H9 (cell line): Measurements from ENCODE around the gene CSMD2. TPM values are rescaled to one million over a fixed set of nuclear protein-coding genes. Genes with fewer than 3 reads are reported as not detected.

ENCODE experiments used
- DNase-seq: peaks from one replicate; pipeline ENCODE4 v3.0.0-alpha.2; 2017
- H2AFZ ChIP-seq: one replicate; pipeline ENCODE4 v1.6.1; 2013; ENCODE audit warnings: mild to moderate bottlenecking, low read length, control low read depth, moderate library complexity
- H2AK5ac ChIP-seq: 2 replicates; pipeline ENCODE4 v1.6.1; 2013; ENCODE audit warnings: low read length, control low read depth, mixed read lengths; ENCODE audit not compliant: insufficient read length
- H2BK120ac ChIP-seq: one replicate; pipeline ENCODE4 v1.6.1; 2013; ENCODE audit warnings: low read depth, mild to moderate bottlenecking, low read length, control low read depth, inconsistent platforms; ENCODE audit not compliant: poor library complexity, severe bottlenecking
- H2BK12ac ChIP-seq: 2 replicates; pipeline ENCODE4 v1.6.1; 2013; ENCODE audit warnings: low read length, control low read depth, mixed read lengths, low read depth; ENCODE audit not compliant: insufficient read length
- H2BK15ac ChIP-seq: 2 replicates; pipeline ENCODE4 v1.6.1; 2013; ENCODE audit warnings: low read depth, low read length, control low read depth
- H2BK20ac ChIP-seq: one replicate; pipeline ENCODE4 v1.6.1; 2013; ENCODE audit warnings: low read depth, mild to moderate bottlenecking, low read length, control low read depth, inconsistent platforms; ENCODE audit not compliant: poor library complexity, severe bottlenecking
- H2BK5ac ChIP-seq: 2 replicates; pipeline ENCODE4 v1.6.1; 2013; ENCODE audit warnings: low read length, control low read depth, mixed read lengths; ENCODE audit not compliant: insufficient read length
- H3K14ac ChIP-seq: 2 replicates; pipeline ENCODE4 v1.6.1; 2013; ENCODE audit warnings: low read length, control low read depth; ENCODE audit not compliant: insufficient read depth
- H3K18ac ChIP-seq: 2 replicates; pipeline ENCODE4 v1.6.1; 2013; ENCODE audit warnings: low read depth, mild to moderate bottlenecking, mixed read lengths, low read length, control low read depth; ENCODE audit not compliant: insufficient read length
- H3K23ac ChIP-seq: 2 replicates; pipeline ENCODE4 v1.6.1; 2013; ENCODE audit warnings: low read length, control low read depth, mixed read lengths, low read depth; ENCODE audit not compliant: insufficient read length
- H3K23me2 ChIP-seq: 2 replicates; pipeline ENCODE4 v1.6.1; 2013; ENCODE audit warnings: low read depth, mild to moderate bottlenecking, mixed read lengths, low read length, control low read depth; ENCODE audit not compliant: insufficient read length, poor library complexity, severe bottlenecking
- H3K27ac ChIP-seq: 2 replicates; pipeline ENCODE4 v1.5.1; 2013; ENCODE audit warnings: low read length, control low read depth, mixed read lengths, low read depth; ENCODE audit not compliant: insufficient read length
- H3K27me3 ChIP-seq: 2 replicates; pipeline ENCODE4 v1.6.1; 2013; ENCODE audit warnings: low read length, control low read depth, inconsistent platforms; ENCODE audit not compliant: insufficient read depth
- H3K4ac ChIP-seq: 2 replicates; pipeline ENCODE4 v1.6.1; 2013; ENCODE audit warnings: low read depth, mild to moderate bottlenecking, control low read depth, inconsistent platforms, low read length, moderate library complexity
- H3K4me1 ChIP-seq: 2 replicates; pipeline ENCODE4 v1.6.1; 2013; ENCODE audit warnings: low read length, control low read depth, inconsistent platforms; ENCODE audit not compliant: insufficient read depth
- H3K4me2 ChIP-seq: 2 replicates; pipeline ENCODE4 v1.6.1; 2013; ENCODE audit warnings: low read length, control low read depth, mixed read lengths; ENCODE audit not compliant: insufficient read length, insufficient read depth
- H3K56ac ChIP-seq: 2 replicates; pipeline ENCODE4 v1.6.1; 2013; ENCODE audit warnings: low read depth, mild to moderate bottlenecking, mixed read lengths, low read length, control low read depth; ENCODE audit not compliant: insufficient read length
- H3K79me1 ChIP-seq: 2 replicates; pipeline ENCODE4 v1.6.1; 2013; ENCODE audit warnings: low read depth, mild to moderate bottlenecking, moderate library complexity, low read length, control low read depth, inconsistent platforms; ENCODE audit not compliant: insufficient read depth, poor library complexity, severe bottlenecking
- H3K79me2 ChIP-seq: 2 replicates; pipeline ENCODE4 v1.6.1; 2013; ENCODE audit warnings: low read length, control low read depth, inconsistent platforms; ENCODE audit not compliant: insufficient read depth
- H3K9ac ChIP-seq: 2 replicates; pipeline ENCODE4 v1.6.1; 2013; ENCODE audit warnings: low read length, control low read depth, mixed read lengths; ENCODE audit not compliant: insufficient read length; ENCODE audit errors: extremely low read depth
- H3K9me3 ChIP-seq: one replicate; pipeline ENCODE4 v1.6.1; 2013; ENCODE audit warnings: low read depth, low read length, inconsistent platforms; ENCODE audit not compliant: control insufficient read depth
- H3T11ph ChIP-seq: one replicate; pipeline ENCODE4 v1.6.1; 2013; ENCODE audit warnings: mild to moderate bottlenecking, low read length, control low read depth, inconsistent platforms
- H4K20me1 ChIP-seq: one replicate; pipeline ENCODE4 v1.6.1; 2013; ENCODE audit not compliant: control insufficient read depth, insufficient read length, insufficient read depth
- H4K5ac ChIP-seq: 2 replicates; pipeline ENCODE4 v1.6.1; 2013; ENCODE audit warnings: low read depth, mild to moderate bottlenecking, mixed read lengths, low read length, control low read depth; ENCODE audit not compliant: insufficient read length
- H4K8ac ChIP-seq: replicated peaks from 2 replicates; pipeline ENCODE4 v1.6.1; 2013; ENCODE audit warnings: low read length, control low read depth, mixed read lengths, low read depth; ENCODE audit not compliant: insufficient read length
- H4K91ac ChIP-seq: 2 replicates; pipeline ENCODE4 v1.6.1; 2013; ENCODE audit warnings: low read depth, mild to moderate bottlenecking, moderate library complexity, mixed read lengths, low read length, control low read depth; ENCODE audit not compliant: insufficient read length
- H3K27ac Mint-ChIP-seq, 3 experiments: 2 replicates in 2 of 3; 3 replicates in 1 of 3; pipeline ENCODE4 v1.8.0; 2020 to 2021; ENCODE audit warnings: mixed read lengths in 3 of 3, mild to moderate bottlenecking in 1 of 3, moderate library complexity in 1 of 3
- H3K27me3 Mint-ChIP-seq: 2 replicates; pipeline ENCODE4 v1.8.0; 2021; ENCODE audit warnings: low read depth, mild to moderate bottlenecking, moderate library complexity, mixed read lengths
- H3K36me3 Mint-ChIP-seq, 3 experiments: 2 replicates in 2 of 3; 3 replicates in 1 of 3; pipeline ENCODE4 v1.8.0; 2020 to 2021; ENCODE audit warnings: low read depth in 3 of 3, mixed read lengths in 3 of 3; ENCODE audit not compliant: insufficient read depth in 1 of 3
- H3K4me1 Mint-ChIP-seq, 2 experiments: 2 replicates each; pipeline ENCODE4 v1.8.0; 2020; ENCODE audit warnings: mixed read lengths in 2 of 2
- H3K4me3 Mint-ChIP-seq, 2 experiments: 2 replicates in 1 of 2; 3 replicates in 1 of 2; pipeline ENCODE4 v1.8.0; 2020 to 2021; ENCODE audit warnings: mild to moderate bottlenecking in 2 of 2, mixed read lengths in 2 of 2, moderate library complexity in 1 of 2
- H3K9me3 Mint-ChIP-seq, 2 experiments: 2 replicates in 1 of 2; 3 replicates in 1 of 2; pipeline ENCODE4 v1.8.0; 2020; ENCODE audit warnings: mild to moderate bottlenecking in 2 of 2, mixed read lengths in 2 of 2, moderate library complexity in 1 of 2
- CTCF ChIP-seq: fragments of 200-600 bp; sonication (generic); conservative IDR thresholded peaks from 3 replicates; pipeline ENCODE4 v1.8.0; 2021; ENCODE audit warnings: antibody characterized with exemption, mild to moderate bottlenecking
- WGBS: extraction: QIAGEN DNeasy Blood & Tissue Kit; methylation state at CpG from one replicate; pipeline ENCODE4 v1.1.7; 2013; ENCODE audit warnings: missing lambda C conversion rate, low lambda C conversion rate, mixed read lengths; ENCODE audit not compliant: insufficient read length; ENCODE audit errors: extremely low coverage; 5-methylcytosine and 5-hydroxymethylcytosine counted together
- total RNA-seq: library from RNA; stranded (reverse); gene quantifications from 2 replicates; pipeline ENCODE4 v1.2.1, GENCODE V29; 2021

CSMD2 gene
- total RNA-seq, 1 experiment from 2014 or later: 6.4 TPM

- no peak overlapping the region for H2AFZ ChIP-seq
- no peak overlapping the region for H3K4me2 ChIP-seq
- H3K79me1 ChIP-seq: no peaks in the 10 kb centered on the region
- no peaks in the 10 kb centered on the region for H3K79me2 ChIP-seq
- H3K9me3 Mint-ChIP-seq: no peaks in the 10 kb centered on the region
- no peak overlapping the region for H3K23ac ChIP-seq
- H2AK5ac ChIP-seq: no peak overlapping the region
- DNase-seq: no peak
- no peaks in the 10 kb centered on the region; the same call in 1 of the 2 replicates for H3K27me3 Mint-ChIP-seq
- no peak for TF ChIP-seq CTCF
- peaks cover 0 to 24% (median 13%) of the 10 kb centered on the region in 3 experiments; a peak in 6 of 7 replicates for H3K36me3 Mint-ChIP-seq
- H2BK120ac ChIP-seq: no peak overlapping the region
- no peak overlapping the region for H3K27ac Mint-ChIP-seq
- no peak overlapping the region for H2BK12ac ChIP-seq
- no peaks in the 10 kb centered on the region for H4K20me1 ChIP-seq
- no peak overlapping the region for H4K91ac ChIP-seq
- no peak overlapping the region for H3K4ac ChIP-seq
- no peaks in the 10 kb centered on the region for H3K27me3 ChIP-seq
- H3K18ac ChIP-seq: no peak overlapping the region
- no peak overlapping the region for H3T11ph ChIP-seq
- H4K8ac ChIP-seq: no peak overlapping the region
- H2BK20ac ChIP-seq: no peak overlapping the region
- H3K9ac ChIP-seq: no peak overlapping the region
- H3K56ac ChIP-seq: no peak overlapping the region
- no peaks in the 10 kb centered on the region for H3K23me2 ChIP-seq
- H3K4me1 Mint-ChIP-seq: no peaks in the 10 kb centered on the region
- no peaks in the 10 kb centered on the region for H3K4me1 ChIP-seq
- no peaks in the 10 kb centered on the region for H3K9me3 ChIP-seq
- H2BK15ac ChIP-seq: no peak overlapping the region
- no CpG with 5 or more reads among the region's 25 CpGs for WGBS
- H3K27ac ChIP-seq: no peak overlapping the region
- no peak overlapping the region for H4K5ac ChIP-seq
- H2BK5ac ChIP-seq: no peak overlapping the region
- no peak overlapping the region; the same call in 1 of the 2 replicates for H3K14ac ChIP-seq
- no peak overlapping the region for H3K4me3 Mint-ChIP-seq
Measured at GRCh38 chr1:33624261-33624990, 540.6 kb downstream of the CSMD2 start.
